Measurements from ENCODE around the gene MRS2.
A peak's percentile ranks its signal among the peaks of the same experiment; 100 is the strongest.
"Not testable (repeated sequence)": the region's sequence is repeated elsewhere in the genome, so short reads cannot be mapped to it uniquely, and the experiment has no call there.

Gene MRS2, protein sequence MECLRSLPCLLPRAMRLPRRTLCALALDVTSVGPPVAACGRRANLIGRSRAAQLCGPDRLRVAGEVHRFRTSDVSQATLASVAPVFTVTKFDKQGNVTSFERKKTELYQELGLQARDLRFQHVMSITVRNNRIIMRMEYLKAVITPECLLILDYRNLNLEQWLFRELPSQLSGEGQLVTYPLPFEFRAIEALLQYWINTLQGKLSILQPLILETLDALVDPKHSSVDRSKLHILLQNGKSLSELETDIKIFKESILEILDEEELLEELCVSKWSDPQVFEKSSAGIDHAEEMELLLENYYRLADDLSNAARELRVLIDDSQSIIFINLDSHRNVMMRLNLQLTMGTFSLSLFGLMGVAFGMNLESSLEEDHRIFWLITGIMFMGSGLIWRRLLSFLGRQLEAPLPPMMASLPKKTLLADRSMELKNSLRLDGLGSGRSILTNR

DNA sequence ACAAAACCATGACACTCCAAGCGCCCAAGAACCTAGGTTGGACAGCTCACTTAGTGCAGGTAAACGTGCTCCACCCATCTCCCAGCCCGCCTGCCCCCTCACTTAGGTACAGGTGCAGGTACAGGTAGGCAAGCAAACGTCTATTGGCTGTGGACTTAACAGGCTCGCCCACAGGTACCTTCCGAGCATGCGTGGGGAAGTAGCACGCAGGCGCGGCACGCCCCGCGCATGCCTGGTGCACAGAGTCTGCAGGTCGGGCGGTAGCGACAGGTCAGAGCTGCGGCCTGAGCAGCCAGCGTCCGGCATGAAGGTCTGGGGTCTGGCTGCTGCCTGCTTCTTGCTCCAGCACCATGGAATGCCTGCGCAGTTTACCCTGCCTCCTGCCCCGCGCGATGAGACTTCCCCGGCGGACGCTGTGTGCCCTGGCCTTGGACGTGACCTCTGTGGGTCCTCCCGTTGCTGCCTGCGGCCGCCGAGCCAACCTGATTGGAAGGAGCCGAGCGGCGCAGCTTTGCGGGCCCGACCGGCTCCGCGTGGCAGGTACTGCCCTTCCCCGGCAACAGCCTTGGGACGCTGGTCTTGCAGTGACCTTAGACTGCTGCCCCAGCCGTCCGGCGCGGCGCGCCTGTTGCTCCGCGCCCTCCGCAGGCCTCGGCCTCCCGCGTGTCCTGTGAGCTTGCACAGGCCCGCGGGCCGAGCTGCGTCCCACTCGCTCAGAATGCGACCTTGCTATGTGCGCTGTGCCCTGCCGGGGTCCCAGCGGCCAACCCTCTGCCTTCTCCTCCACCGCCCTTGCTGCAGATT lies at the start of gene MRS2:
TSS of gene MRS2 (plus strand) at position 240 of the 804 bp plus-strand sequence. CDS start at position 351, 111 bp downstream.
- peak; percentile 58 for DNase-seq

DNA sequence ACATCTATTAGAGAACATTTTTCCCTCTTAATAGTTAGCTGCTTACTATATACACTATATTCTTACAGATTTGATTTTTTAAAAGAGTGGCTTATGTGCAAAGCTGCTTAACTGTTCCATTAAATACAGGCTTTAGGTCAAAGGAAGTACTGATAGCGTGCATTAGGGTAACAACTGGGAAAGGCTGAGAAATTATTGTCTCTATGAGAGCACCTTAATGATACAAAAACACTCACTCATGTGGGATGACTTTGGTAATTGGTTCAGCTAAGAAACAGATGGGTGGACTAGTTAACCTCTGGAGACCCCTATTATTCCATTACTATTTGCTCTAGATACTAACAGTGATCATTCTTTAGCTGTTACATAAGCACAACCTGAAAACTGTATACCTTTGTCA lies 48.9 kb upstream of the MRS2 start:
- DNase-seq, result no peak

DNA sequence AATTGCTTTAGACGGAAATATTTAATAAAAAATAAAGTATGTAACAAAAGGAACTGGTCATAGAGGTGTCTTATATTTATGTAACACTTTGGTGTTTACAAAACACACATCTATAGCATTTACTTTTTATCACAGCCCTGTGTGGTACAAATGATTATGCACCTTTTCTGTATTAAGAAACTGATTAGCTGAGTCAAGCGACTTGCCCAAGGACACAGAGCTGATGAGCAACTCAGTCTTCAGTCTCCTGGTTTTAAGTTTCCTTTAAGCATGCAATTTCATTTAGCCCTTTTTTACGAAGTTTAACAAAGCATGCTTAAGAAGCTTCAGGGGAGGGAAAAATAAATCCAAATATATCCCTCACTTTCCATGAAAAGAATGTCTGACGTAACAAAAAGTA lies 47.3 kb upstream of the MRS2 start:
- no peak for DNase-seq

DNA sequence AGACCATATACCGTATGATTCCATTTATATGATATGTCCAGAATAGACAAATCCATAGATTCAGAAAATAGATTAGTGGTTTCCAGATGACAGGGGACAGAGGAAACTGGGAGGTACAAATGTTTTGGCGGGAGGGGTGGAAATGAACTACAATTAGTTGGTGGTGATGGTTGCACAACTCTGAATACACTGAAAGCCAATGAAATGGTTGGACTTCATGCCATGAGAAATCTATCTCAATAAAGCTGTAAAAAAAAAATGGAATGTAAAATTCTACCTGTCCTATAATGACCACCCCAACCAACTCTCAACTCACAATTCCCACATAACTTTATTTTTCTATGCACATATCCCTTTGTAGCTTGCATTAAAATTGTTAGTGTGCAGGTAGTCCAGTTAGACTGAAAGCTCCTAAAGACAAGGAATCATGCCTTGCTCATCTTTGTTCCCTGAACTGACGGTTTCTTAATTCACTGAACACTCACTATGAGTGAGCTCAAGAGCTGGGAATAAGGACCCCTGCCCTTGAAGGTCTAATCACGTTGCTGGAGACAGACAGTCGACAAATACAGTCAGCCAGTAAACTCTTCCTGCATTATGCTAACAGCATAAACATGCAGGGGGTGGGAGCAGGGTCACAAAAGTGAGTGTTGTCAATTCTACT lies 46.3 kb upstream of the MRS2 start:
- DNase-seq, result no peak

DNA sequence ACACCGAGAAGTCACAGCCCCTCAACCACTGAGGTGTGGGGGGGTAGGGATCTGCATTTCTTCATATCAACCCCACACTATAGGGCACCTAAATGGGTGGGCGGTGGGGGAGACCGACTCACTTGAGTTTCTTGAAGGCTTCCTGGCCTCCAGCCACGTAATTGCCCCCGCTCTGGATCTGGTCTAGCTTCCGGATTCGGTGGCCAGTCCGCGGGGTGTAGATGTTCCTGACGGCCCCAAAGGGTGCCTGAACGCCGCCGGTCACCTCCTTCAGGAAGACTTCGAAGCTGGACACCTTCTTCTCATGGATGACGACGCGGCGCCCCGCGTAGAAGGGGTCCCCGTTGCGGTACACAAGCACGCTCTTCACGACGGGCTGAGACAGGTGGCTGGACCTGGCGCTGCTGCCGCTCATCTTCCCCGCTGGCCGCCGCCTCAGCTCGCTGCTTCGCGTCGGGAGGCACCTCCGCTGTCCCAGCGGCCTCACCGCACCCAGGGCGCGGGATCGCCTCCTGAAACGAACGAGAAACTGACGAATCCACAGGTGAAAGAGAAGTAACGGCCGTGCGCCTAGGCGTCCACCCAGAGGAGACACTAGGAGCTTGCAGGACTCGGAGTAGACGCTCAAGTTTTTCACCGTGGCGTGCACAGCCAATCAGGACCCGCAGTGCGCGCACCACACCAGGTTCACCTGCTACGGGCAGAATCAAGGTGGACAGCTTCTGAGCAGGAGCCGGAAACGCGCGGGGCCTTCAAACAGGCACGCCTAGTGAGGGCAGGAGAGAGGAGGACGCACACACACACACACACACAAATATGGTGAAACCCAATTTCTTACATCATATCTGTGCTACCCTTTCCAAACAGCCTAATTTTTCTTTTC lies 45.2 kb upstream of the MRS2 start, which contains the start of gene DCDC2:
TSS of gene DCDC2 (minus strand) at position 724 of the 883 bp plus-strand sequence. CDS start at position 415, 309 bp downstream.
- DNase-seq, result no peak

DNA sequence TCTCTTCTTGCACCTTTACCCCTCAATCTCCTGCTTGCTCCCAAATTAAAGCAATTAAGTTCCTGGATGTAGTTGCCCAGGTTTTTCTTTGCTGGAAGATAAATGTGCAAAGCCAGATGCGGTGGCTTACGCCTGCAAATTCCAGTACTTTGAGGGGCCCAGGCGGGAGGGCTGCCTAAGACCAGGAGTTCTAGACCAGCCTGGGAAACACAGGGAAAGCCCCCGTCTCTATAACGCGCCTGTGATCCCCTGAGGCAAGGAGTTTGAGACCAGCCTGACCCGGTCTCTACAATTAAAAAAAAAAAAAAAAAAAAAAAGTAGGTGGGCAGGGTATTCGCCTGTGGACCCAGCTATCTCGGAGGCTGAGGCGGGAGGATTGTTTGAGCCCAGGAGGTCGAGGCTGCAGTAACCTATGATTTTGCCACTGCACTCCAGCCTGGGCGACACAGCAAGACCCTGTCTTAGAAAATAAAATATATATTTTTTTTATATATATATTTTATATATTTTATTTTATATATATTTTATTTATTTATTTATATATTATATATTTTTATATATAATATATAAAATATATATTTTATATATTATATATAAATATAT lies 44.4 kb upstream of the MRS2 start:
- DNase-seq, result no peak

DNA sequence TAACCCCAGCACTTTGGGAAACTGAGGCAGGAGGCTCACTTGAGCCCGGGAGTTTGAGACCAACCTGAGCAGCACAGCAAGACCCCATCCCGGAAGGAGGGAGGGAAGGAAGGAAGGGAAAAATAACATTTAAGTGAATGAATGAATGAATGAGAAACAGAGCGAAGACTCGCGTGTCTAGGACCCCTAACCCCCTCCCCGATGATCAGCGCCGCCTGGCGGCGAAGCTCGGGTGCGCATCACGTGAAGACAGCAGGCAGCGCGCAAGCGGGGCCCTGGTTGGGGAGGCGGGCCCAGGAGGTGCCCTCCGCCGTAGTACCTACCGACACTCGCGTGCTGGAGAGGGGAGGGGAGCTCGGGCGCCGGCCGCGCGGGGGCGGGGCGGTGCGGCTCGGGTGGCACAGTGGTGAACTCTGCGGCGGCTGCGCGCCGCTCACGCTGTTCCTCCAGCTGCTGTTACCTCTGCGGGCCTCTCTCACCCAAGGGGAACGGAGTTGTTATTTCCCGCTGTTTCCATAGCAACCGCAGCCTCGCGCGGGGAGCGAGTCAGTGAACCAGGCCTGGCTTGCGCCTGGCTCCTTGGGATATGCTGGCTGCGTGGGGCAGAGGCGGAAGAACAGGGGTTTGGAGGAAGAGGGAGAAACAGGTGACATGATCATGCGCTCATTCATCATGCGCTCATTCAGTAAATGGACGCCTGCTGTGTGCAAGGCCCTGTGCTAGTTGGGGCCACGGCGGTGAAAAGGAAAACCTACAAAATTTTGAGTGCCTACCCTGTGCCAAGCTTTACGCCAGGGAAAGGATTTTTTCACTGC lies 42.9 kb upstream of the MRS2 start:
- peak; percentile 67 for DNase-seq

DNA sequence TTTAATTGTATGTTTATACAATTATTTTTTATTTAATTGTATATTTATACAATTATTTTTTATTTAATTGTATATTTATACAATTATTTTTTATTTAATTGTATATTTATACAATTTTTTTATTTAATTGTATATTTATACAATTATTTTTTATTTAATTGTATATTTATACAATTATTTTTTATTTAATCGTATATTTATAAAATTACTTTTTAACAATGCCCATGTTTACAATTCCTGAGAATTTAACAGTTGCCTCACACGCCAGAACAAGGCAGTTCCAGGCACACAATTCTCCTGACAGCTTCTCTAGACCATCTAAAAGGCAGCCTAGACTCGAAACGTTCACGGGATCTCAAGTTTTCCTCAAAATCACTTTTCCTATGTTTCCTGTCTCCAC lies 40.4 kb upstream of the MRS2 start:
- not testable (repeated sequence) for DNase-seq

DNA sequence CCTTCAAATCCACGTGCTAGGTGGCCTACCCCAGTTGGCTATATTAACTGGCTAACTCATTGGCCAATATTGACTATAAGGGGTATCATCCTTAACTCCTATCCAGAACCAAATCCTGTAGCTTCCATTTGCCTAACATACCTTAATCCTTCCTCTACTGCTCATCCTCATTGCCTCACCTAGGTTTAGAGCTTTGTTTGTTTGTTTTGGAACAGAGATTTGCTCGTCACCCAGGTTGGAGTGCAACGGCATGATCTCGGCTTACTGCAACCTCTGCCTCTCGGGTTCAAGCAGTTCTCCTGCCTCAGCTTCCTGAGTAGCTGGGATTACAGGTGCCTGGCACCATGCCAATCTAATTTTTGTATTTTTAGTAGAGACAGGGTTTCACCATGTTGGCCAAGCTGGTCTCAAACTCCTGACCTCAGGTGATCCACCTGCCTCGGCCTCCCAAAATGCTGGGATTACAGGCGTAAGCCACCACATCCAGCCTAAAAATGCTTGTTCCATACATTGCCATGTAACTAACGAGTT lies 37.6 kb upstream of the MRS2 start:
- DNase-seq, result not testable (repeated sequence)

DNA sequence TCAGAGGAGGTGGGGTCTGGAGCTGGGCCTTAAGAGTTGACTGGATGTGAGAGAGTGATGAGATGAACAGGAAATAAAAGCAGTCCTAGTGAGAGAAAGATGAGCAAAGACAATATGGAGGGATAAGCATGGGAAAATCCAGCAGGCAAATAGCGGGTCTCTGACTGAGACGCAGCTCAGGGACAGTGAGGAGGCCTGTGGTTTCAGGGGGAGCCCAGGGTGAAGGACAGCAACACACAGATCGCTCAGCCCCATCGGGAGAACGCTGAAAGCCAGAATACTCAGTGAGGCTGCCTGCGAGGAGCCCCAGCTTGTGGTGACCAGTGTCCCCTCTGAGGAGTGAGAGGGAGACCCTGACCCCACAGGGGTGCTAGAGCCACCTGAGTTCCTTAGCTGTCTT lies 28.1 kb upstream of the MRS2 start:
- no peak for DNase-seq

DNA sequence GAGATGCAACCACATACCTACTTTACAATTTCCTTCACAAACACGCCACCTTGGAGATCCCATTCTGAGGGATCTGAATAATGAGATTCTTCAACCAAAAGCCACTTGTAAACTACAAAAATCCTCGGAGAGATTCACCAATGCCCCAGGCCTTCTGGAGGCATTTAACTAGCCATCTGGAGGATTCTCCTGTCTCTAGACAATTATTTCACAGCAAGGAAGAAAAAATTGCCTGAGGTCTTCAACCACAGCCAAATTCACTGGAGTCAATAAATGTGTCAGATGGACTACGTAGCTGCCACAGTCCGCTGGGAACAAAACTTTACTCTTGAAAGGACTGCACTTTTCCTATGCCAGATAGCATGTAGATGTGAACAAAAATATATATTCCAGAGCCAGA lies 25.9 kb upstream of the MRS2 start:
- no peak for DNase-seq

DNA sequence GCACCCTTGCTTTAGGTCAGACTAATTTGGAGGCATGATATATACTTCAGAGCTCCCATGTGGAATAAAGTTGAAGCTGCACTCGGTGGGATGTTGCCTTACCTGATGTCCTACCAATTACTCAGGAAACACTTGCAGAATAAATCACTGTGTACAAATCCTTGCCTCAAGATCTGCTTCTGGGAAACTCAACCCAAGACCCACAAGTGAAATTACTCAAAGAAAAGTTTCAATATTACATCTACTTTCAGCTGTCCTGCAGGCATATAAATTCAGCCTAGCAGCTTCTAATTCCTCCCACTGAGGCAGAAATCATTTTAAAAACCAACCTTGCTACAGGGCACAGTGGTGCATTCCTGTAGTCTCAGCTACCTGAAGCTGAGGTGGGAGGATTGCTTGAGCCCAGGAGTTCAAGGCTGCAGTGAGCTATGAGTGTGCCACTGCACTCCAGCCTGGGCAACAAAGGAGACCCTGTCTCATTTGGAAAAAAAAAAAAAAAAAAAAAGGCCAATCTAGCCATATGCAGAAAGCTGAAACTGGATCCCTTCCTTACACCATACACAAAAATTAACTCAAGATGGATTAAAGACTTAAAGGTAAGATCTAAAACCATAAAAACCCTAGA lies 24.2 kb upstream of the MRS2 start:
- no peak for DNase-seq

DNA sequence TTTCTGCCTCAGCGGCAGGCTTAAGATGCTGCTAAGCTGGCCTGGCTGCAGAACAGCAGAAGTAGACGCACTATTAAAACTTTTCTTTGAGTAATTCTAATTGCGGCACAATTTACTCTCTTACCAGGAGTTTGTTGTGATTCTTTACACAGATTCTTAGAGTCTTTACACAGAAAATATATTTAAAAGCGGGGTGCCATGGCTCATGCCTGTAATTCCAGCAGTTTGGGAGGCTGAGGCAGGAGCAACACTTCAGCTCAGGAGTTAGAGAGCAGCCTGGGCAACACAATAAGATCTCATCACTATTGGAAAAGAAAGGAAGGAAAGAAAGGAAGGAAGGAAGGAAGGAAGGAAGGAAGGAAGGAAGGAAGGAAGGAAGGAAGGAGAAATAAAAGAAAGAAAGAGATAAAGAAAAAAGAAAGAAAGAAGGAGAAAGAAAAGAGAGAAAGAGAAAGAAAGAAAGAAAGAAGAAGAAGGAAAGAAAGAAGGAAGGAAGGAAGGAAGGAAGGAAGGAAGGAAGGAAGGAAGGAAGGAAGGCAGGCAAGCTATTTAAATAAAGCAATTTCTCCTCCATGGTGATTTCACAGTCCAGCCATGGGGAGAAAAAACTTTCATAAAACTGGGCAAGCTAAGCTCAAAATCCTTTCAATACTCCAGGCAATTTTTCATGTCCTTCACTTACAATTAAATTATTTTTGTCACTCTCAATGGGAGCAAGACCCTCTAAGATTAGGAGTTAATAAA lies 21.1 kb upstream of the MRS2 start:
- no peak for DNase-seq

DNA sequence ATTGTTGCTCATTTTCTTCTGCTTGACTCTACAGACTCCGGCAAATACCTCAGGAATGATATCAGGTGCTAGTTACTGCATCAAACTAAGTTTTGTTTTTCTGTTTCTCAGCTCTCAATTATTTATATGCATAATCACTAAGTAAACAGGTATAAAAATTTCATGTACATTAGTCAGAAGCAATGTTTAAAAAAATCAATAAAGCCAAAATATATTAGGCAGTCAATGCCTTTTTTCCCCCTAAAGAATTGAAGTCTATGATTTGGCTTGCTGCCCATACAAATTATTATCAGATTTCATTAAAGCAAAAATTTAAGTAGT lies 20.6 kb upstream of the MRS2 start:
- no peak for DNase-seq

DNA sequence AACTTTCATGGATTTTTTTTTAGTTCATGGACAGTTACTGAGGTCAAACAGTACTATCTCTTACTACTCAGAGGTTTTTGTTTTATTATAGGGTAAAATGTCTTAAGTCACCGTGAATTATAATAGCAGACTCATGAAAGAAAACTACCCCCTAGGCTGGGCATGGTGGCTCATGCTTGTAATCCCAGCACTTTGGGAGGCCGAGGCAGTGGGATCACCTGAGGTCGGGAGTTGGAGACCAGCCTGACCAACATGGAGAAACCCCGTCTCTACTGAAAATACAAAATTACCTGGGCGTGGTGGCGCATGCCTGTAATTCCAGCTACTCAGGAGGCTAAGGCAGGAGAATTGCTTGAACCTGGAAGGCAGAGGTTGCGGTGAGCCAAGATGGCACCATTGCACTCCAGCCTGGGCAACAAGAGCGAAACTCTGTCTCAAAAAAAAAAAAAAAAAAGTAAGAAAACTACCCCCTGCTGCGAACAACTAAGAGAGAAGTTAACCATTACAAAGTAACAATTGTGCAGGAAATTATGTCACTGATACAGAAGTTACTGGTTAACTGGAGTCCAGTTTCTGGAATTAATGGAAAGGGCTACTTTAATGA lies 19.7 kb upstream of the MRS2 start:
- not testable (repeated sequence) for DNase-seq

DNA sequence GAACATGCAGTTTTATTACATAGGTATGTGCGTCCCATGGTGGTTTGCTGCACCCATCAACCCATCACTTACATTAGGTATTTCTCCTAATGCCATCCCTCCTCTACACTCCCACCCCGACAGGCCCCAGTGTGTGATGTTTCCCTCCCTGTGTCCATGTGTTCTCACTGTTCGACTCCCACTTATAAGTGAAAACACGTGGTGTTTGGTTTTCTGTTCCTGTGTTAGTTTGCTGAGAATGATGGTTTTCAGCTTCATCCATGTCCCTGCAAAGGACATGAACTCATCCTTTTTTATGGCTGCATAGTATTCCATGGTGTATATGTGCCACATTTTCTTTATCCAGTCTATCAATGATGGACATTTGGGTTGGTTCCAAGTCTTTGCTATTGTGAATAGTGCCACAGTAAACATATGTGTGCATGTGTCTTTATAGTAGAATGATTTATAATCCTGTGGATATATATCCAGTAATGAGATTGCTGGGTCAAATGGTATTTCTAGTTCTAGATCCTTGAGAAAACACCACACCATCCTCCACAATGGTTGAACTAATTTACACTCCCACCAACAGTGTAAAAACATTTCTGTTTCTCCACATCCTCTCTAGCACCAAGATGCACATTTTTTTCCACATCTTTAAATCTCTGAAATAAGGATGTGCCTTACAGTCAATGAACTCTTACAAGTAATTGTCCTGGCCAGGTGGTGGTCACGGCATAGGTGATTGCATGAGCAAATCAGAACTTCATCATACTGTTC lies 18.2 kb upstream of the MRS2 start:
- not testable (repeated sequence) for DNase-seq

DNA sequence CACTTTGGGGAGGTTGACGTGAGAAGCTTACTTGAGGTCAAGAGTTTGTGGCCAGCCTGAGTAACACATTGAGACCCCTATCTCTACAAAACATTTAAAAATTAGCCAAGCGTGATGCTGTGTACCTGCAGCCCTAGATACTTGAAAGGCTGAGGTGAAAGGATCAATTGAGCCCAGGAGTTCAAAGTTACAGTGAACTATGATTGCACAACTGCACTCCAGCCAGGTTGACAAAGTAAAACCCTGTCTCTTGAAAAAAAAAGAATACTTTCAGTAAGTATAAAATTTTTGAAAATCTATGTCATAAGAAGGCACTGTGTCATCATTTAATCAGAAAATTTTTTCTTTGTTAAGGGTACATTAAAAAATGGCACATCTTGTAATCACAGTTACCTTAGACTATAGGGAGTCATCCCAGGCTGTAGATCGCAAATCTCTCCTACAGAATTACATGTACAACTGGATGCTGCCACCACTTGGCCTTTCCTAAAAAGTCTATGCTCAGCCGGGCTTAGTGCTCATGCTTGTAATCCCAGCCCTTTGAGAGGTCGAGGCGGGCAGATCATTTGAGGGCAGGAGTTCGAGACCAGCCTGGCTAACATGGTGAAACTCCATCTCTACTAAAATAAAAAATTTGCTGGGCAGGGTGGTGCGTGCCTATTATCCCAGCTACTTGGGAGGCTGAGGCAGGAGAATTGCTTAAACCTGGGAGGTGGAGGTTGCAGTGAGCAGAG lies 17.0 kb upstream of the MRS2 start:
- DNase-seq, result no peak

DNA sequence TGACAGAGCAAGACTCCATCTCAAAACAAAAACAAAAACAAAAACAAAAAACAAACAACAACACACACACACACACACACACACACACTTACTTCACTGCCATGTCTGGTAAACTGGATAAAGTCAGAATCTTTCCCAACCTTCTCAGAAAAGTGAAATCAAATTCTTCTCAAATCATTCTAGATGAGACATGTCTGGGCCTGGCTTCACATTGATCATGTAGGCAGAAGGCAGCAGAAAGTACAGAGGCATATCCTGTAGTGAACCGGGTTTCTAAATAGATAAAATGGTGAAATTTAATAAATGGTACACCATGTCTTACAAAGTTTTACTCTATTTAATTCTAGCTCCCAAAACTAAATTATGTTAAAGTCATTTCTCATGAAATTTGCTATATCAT lies 14.9 kb upstream of the MRS2 start:
- DNase-seq, result no peak

All from KG1 (cell line).